GM23338 (cell line): ENCODE results near the gene BLTP2. TPM values are rescaled to one million over a fixed set of nuclear protein-coding genes. Genes with fewer than 3 reads are reported as not detected.

Experiments
- CTCF ChIP-seq, 2 experiments: fragments of 200-600 bp in 1 of 2; sonication (generic) in 1 of 2; conservative IDR thresholded peaks; 2 replicates each; pipeline versions ENCODE4 v1.5.1 to v1.6.1; 2016 to 2017; ENCODE audit warnings: antibody characterized with exemption in 2 of 2, low read depth in 2 of 2, mild to moderate bottlenecking in 2 of 2, moderate library complexity in 1 of 2
- EZH2 ChIP-seq: fragments of 200-600 bp; sonication (generic); IDR thresholded peaks from one replicate; pipeline ENCODE4 v1.8.0; 2017; ENCODE audit warnings: antibody characterized with exemption, mild to moderate bottlenecking, low read depth; ENCODE audit not compliant: unreplicated experiment
- NANOG ChIP-seq: IDR thresholded peaks from 2 replicates; pipeline ENCODE4 v1.6.1; 2016; ENCODE audit warnings: antibody characterized with exemption, borderline replicate concordance
- POLR2AphosphoS5 ChIP-seq: IDR thresholded peaks from 2 replicates; pipeline ENCODE4 v1.6.1; 2016; ENCODE audit warnings: antibody characterized with exemption, low read depth
- STAT1 ChIP-seq: IDR thresholded peaks from one replicate; pipeline ENCODE4 v1.6.1; 2016; ENCODE audit warnings: antibody characterized with exemption; ENCODE audit not compliant: unreplicated experiment
- ZNF114 ChIP-seq: fragments of 250-450 bp; sonication (Bioruptor Pico); IDR thresholded peaks from 2 replicates; pipeline ENCODE4 v1.5.0; 2020; ENCODE audit warnings: mild to moderate bottlenecking, moderate library complexity
- ZNF331 ChIP-seq: fragments of 250-450 bp; sonication (Bioruptor Pico); IDR thresholded peaks from 2 replicates; pipeline ENCODE4 v1.5.0; 2020; ENCODE audit warnings: low read depth, mild to moderate bottlenecking, moderate library complexity
- polyA plus RNA-seq: library from polyadenylated mRNA; unstranded; fragments of >200 nt; fragmentation: Nextera tagmentation; extraction: Ambion mirVana; gene quantifications from 2 replicates; pipeline ENCODE4 v1.2.1, GENCODE V29; 2016
- total RNA-seq: library from RNA; depleted of rRNA; stranded (reverse); fragments of >200 nt; shearing (Covaris generic); gene quantifications from 2 replicates; pipeline ENCODE4 v1.2.3, GENCODE V29; 2014
- TF ChIP-seq, protein P1 (sequence below): fragments of 250-450 bp; sonication (Bioruptor Pico); IDR thresholded peaks from 2 replicates; pipeline ENCODE4 v1.5.0; 2020; ENCODE audit warnings: mild to moderate bottlenecking, moderate library complexity
- TF ChIP-seq, protein P2 (sequence below): IDR thresholded peaks from 2 replicates; pipeline ENCODE4 v1.6.1; 2016; ENCODE audit warnings: antibody characterized with exemption

Gene BLTP2
- total and polyA plus RNA-seq, 2 experiments from 2014 or later, result 58.6 to 166 TPM

- TF ChIP-seq, protein P1, sequence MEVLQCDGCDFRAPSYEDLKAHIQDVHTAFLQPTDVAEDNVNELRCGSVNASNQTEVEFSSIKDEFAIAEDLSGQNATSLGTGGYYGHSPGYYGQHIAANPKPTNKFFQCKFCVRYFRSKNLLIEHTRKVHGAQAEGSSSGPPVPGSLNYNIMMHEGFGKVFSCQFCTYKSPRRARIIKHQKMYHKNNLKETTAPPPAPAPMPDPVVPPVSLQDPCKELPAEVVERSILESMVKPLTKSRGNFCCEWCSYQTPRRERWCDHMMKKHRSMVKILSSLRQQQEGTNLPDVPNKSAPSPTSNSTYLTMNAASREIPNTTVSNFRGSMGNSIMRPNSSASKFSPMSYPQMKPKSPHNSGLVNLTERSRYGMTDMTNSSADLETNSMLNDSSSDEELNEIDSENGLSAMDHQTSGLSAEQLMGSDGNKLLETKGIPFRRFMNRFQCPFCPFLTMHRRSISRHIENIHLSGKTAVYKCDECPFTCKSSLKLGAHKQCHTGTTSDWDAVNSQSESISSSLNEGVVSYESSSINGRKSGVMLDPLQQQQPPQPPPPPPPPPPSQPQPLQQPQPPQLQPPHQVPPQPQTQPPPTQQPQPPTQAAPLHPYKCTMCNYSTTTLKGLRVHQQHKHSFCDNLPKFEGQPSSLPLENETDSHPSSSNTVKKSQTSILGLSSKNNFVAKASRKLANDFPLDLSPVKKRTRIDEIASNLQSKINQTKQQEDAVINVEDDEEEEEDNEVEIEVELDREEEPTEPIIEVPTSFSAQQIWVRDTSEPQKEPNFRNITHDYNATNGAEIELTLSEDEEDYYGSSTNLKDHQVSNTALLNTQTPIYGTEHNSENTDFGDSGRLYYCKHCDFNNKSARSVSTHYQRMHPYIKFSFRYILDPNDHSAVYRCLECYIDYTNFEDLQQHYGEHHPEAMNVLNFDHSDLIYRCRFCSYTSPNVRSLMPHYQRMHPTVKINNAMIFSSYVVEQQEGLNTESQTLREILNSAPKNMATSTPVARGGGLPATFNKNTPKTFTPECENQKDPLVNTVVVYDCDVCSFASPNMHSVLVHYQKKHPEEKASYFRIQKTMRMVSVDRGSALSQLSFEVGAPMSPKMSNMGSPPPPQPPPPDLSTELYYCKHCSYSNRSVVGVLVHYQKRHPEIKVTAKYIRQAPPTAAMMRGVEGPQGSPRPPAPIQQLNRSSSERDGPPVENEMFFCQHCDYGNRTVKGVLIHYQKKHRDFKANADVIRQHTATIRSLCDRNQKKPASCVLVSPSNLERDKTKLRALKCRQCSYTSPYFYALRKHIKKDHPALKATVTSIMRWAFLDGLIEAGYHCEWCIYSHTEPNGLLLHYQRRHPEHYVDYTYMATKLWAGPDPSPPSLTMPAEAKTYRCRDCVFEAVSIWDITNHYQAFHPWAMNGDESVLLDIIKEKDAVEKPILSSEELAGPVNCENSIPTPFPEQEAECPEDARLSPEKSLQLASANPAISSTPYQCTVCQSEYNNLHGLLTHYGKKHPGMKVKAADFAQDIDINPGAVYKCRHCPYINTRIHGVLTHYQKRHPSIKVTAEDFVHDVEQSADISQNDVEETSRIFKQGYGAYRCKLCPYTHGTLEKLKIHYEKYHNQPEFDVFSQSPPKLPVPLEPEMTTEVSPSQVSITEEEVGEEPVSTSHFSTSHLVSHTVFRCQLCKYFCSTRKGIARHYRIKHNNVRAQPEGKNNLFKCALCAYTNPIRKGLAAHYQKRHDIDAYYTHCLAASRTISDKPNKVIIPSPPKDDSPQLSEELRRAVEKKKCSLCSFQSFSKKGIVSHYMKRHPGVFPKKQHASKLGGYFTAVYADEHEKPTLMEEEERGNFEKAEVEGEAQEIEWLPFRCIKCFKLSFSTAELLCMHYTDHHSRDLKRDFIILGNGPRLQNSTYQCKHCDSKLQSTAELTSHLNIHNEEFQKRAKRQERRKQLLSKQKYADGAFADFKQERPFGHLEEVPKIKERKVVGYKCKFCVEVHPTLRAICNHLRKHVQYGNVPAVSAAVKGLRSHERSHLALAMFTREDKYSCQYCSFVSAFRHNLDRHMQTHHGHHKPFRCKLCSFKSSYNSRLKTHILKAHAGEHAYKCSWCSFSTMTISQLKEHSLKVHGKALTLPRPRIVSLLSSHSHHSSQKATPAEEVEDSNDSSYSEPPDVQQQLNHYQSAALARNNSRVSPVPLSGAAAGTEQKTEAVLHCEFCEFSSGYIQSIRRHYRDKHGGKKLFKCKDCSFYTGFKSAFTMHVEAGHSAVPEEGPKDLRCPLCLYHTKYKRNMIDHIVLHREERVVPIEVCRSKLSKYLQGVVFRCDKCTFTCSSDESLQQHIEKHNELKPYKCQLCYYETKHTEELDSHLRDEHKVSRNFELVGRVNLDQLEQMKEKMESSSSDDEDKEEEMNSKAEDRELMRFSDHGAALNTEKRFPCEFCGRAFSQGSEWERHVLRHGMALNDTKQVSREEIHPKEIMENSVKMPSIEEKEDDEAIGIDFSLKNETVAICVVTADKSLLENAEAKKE (CRISPR knock-in tag), result no peak
- TF ChIP-seq NANOG (no peak), STAT1 (no peak), EZH2 (no peak), CTCF (conservative IDR thresholded peaks at IDR 0.05; ENCODE audit: low read depth in 2 of 2) (no peak), ZNF331 (CRISPR knock-in tag) (no peak), POLR2AphosphoS5 (no peak), ZNF114 (CRISPR knock-in tag) (no peak)
- TF ChIP-seq, protein P2, sequence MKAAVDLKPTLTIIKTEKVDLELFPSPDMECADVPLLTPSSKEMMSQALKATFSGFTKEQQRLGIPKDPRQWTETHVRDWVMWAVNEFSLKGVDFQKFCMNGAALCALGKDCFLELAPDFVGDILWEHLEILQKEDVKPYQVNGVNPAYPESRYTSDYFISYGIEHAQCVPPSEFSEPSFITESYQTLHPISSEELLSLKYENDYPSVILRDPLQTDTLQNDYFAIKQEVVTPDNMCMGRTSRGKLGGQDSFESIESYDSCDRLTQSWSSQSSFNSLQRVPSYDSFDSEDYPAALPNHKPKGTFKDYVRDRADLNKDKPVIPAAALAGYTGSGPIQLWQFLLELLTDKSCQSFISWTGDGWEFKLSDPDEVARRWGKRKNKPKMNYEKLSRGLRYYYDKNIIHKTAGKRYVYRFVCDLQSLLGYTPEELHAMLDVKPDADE, result no peak
These were observed 22.8 kb downstream of the BLTP2 start (continued) for GRCh38 chr17:28622186-28622585.
